HepG2 (cell line): Measurements from ENCODE around the gene PXDC1. TPM values are rescaled to one million over a fixed set of nuclear protein-coding genes. Genes with fewer than 3 reads are reported as not detected.
A peak's percentile ranks its signal among the peaks of the same experiment; 100 is the strongest.

ENCODE experiments used
- CEBPG ChIP-seq: IDR thresholded peaks from 2 replicates; pipeline ENCODE4 v1.6.1; 2016
- ESRRA ChIP-seq: sonication (generic); formaldehyde crosslinking; IDR thresholded peaks from 2 replicates; pipeline ENCODE4 v1.5.1; 2020; ENCODE audit warnings: mild to moderate bottlenecking, low read depth, missing genetic modification reagents
- ETV6 ChIP-seq: sonication (generic); formaldehyde crosslinking; conservative IDR thresholded peaks from 2 replicates; pipeline ENCODE4 v1.4.0; 2020; ENCODE audit warnings: missing genetic modification reagents
- KAT8 ChIP-seq: IDR thresholded peaks from 2 replicates; pipeline ENCODE4 v1.6.1; 2016; ENCODE audit warnings: missing genetic modification reagents, missing compliant biosample characterization
- PAF1 ChIP-seq: IDR thresholded peaks from 2 replicates; pipeline ENCODE4 v1.6.1; 2016; ENCODE audit warnings: missing genetic modification reagents, missing compliant biosample characterization
- PCBP1 ChIP-seq: fragments of 200-400 bp; formaldehyde crosslinking; IDR thresholded peaks from 2 replicates; pipeline ENCODE4 v1.6.1; 2017; ENCODE audit warnings: mild to moderate bottlenecking, low read depth, low read length, borderline replicate concordance
- SKI ChIP-seq: fragments of 450-650 bp; IDR thresholded peaks from one replicate; pipeline ENCODE4 v1.6.1; 2018; ENCODE audit warnings: mild to moderate bottlenecking; ENCODE audit not compliant: partially characterized antibody
- TP53 ChIP-seq: sonication (generic); formaldehyde crosslinking; conservative IDR thresholded peaks from 2 replicates; pipeline ENCODE4 v1.4.0; 2020; ENCODE audit warnings: missing genetic modification reagents
- ZFP36L1 ChIP-seq: sonication (generic); formaldehyde crosslinking; IDR thresholded peaks from 2 replicates; pipeline ENCODE4 v1.8.0; 2022; ENCODE audit warnings: mild to moderate bottlenecking, missing genetic modification reagents, moderate library complexity
- ZNF101 ChIP-seq: sonication (generic); formaldehyde crosslinking; IDR thresholded peaks from 2 replicates; pipeline ENCODE4 v1.4.0; 2020; ENCODE audit warnings: mild to moderate bottlenecking, low read depth, missing genetic modification reagents, borderline replicate concordance
- ZNF17 ChIP-seq: sonication (generic); formaldehyde crosslinking; IDR thresholded peaks from 2 replicates; pipeline ENCODE4 v1.5.0; 2020; ENCODE audit warnings: mild to moderate bottlenecking, missing genetic modification reagents
- ZNF20 ChIP-seq: sonication (generic); formaldehyde crosslinking; IDR thresholded peaks from 2 replicates; pipeline ENCODE4 v1.4.0; 2020; ENCODE audit warnings: mild to moderate bottlenecking, moderate library complexity, missing genetic modification reagents
- ZNF256 ChIP-seq: sonication (generic); formaldehyde crosslinking; conservative IDR thresholded peaks from 2 replicates; pipeline ENCODE4 v1.4.0; 2020; ENCODE audit warnings: missing genetic modification reagents
- ZNF564 ChIP-seq: sonication (generic); formaldehyde crosslinking; IDR thresholded peaks from 2 replicates; pipeline ENCODE4 v1.8.1; 2023; ENCODE audit warnings: mild to moderate bottlenecking, missing genetic modification reagents
- ZNF761 ChIP-seq: sonication (generic); formaldehyde crosslinking; conservative IDR thresholded peaks from 2 replicates; pipeline ENCODE4 v1.4.0; 2020; ENCODE audit warnings: mild to moderate bottlenecking, missing genetic modification reagents
- polyA plus RNA-seq, 8 experiments: library from polyadenylated mRNA; depleted of rRNA in 3 of 8; stranded (reverse) in 7 of 8; unstranded in 1 of 8; fragments of >200 nt; fragmentation: Illumina TruSeq in 4 of 8; extraction: Trizol in 4 of 8; gene quantifications; 2 replicates each; pipeline versions ENCODE4 v1.2.1 to v1.2.3, GENCODE V29; 2011 to 2016; ENCODE audit warnings: low read depth in 4 of 8, missing spikeins in 1 of 8, mixed read lengths in 1 of 8; ENCODE audit not compliant: insufficient read depth in 1 of 8
- total RNA-seq, 5 experiments: library from RNA; depleted of rRNA; stranded (reverse); fragments of >200 nt; fragmentation: Illumina TruSeq; extraction: Trizol; gene quantifications; 2 replicates each; pipeline ENCODE4 v1.2.3, GENCODE V29; 2016; ENCODE audit warnings: low read depth in 1 of 5
- TF ChIP-seq, protein P1 (sequence below): sonication (generic); formaldehyde crosslinking; IDR thresholded peaks from 2 replicates; pipeline ENCODE4 v1.4.0; 2020; ENCODE audit warnings: mild to moderate bottlenecking, missing genetic modification reagents
- TF ChIP-seq, protein P2 (sequence below): sonication (generic); formaldehyde crosslinking; IDR thresholded peaks from 2 replicates; pipeline ENCODE4 v1.4.0; 2020; ENCODE audit warnings: mild to moderate bottlenecking, missing genetic modification reagents
- TF ChIP-seq, protein P3 (sequence below): sonication (generic); formaldehyde crosslinking; IDR thresholded peaks from 2 replicates; pipeline ENCODE4 v1.4.0; 2020; ENCODE audit warnings: missing genetic modification reagents, borderline replicate concordance
- TF ChIP-seq, protein P4 (sequence below): sonication (generic); formaldehyde crosslinking; IDR thresholded peaks from 2 replicates; pipeline ENCODE4 v1.4.0; 2020; ENCODE audit warnings: missing genetic modification reagents

Gene PXDC1
- total and polyA plus RNA-seq, 2 of the 13 experiments (the other 11 are each of a cell fraction or from before 2014, with no cell fraction given): 32.4 to 34.7 TPM

DNA sequence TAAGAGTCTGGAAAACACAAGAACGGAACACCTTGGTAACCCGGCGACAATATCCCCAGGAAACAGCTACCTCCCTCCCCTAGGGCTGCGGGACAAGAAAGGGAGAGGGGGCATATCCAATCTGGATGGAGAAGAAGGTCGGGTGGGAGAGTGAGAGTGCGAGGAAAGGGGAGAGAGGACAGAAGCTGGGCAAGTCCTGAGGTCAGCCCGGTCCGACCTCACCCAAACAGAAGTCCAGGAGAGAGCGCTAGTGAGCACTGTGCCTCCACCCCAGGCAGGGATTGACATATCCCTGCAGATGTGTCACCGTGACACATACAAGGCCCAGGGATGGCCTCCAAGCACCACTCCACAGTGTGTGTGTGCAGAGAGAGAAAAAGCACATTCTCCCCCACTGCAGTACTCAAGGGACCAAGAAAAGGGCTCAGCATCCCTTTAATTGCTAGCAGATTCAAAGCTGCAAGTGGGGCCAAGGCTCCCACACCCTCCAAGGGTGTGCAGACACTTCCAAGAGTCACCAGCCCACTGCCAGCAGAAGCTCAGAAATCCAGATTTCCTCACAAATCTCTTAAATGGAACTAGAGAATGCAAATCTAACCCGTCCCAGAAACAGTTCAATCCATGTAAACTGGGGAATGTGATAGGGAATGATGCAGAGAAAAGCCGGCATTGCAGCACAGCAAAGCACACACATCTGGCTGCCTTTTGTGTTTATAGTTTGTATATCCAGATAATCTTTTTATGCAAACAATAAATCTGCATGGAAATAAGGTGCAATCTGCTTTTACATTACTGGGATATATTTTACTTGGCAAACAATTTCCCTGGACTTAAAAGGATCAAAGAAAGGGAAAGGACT is 3.1 kb downstream of the PXDC1 start (continued):
- TF ChIP-seq ESRRA (peak; percentile 61; the same call in 1 of the 2 replicates), KAT8 (no peak), PCBP1 (no peak), TP53 (CRISPR knock-in tag) (0 out of 2 replicates have a peak, but pooled peaks have one; percentile 15), ZNF761 (no peak), ZNF564 (CRISPR knock-in tag) (no peak), ZNF256 (CRISPR knock-in tag) (no peak), CEBPG (CRISPR knock-in tag) (peak; percentile 56; the same call in 1 of the 2 replicates), ETV6 (CRISPR knock-in tag) (no peak), ZNF101 (no peak), ZFP36L1 (CRISPR knock-in tag) (0 out of 2 replicates have a peak, but pooled peaks have one; percentile 17), SKI (no peak), ZNF20 (CRISPR knock-in tag) (no peak), PAF1 (CRISPR knock-in tag) (0 out of 2 replicates have a peak, but pooled peaks have one; percentile 3), ZNF17 (CRISPR knock-in tag) (no peak)
- TF ChIP-seq, protein P1, sequence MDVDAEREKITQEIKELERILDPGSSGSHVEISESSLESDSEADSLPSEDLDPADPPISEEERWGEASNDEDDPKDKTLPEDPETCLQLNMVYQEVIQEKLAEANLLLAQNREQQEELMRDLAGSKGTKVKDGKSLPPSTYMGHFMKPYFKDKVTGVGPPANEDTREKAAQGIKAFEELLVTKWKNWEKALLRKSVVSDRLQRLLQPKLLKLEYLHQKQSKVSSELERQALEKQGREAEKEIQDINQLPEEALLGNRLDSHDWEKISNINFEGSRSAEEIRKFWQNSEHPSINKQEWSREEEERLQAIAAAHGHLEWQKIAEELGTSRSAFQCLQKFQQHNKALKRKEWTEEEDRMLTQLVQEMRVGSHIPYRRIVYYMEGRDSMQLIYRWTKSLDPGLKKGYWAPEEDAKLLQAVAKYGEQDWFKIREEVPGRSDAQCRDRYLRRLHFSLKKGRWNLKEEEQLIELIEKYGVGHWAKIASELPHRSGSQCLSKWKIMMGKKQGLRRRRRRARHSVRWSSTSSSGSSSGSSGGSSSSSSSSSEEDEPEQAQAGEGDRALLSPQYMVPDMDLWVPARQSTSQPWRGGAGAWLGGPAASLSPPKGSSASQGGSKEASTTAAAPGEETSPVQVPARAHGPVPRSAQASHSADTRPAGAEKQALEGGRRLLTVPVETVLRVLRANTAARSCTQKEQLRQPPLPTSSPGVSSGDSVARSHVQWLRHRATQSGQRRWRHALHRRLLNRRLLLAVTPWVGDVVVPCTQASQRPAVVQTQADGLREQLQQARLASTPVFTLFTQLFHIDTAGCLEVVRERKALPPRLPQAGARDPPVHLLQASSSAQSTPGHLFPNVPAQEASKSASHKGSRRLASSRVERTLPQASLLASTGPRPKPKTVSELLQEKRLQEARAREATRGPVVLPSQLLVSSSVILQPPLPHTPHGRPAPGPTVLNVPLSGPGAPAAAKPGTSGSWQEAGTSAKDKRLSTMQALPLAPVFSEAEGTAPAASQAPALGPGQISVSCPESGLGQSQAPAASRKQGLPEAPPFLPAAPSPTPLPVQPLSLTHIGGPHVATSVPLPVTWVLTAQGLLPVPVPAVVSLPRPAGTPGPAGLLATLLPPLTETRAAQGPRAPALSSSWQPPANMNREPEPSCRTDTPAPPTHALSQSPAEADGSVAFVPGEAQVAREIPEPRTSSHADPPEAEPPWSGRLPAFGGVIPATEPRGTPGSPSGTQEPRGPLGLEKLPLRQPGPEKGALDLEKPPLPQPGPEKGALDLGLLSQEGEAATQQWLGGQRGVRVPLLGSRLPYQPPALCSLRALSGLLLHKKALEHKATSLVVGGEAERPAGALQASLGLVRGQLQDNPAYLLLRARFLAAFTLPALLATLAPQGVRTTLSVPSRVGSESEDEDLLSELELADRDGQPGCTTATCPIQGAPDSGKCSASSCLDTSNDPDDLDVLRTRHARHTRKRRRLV: no peak
- TF ChIP-seq, protein P2, sequence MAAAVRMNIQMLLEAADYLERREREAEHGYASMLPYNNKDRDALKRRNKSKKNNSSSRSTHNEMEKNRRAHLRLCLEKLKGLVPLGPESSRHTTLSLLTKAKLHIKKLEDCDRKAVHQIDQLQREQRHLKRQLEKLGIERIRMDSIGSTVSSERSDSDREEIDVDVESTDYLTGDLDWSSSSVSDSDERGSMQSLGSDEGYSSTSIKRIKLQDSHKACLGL (CRISPR knock-in tag): no peak
- TF ChIP-seq, protein P3, sequence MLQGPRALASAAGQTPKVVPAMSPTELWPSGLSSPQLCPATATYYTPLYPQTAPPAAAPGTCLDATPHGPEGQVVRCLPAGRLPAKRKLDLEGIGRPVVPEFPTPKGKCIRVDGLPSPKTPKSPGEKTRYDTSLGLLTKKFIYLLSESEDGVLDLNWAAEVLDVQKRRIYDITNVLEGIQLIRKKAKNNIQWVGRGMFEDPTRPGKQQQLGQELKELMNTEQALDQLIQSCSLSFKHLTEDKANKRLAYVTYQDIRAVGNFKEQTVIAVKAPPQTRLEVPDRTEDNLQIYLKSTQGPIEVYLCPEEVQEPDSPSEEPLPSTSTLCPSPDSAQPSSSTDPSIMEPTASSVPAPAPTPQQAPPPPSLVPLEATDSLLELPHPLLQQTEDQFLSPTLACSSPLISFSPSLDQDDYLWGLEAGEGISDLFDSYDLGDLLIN (CRISPR knock-in tag): no peak
- TF ChIP-seq, protein P4, sequence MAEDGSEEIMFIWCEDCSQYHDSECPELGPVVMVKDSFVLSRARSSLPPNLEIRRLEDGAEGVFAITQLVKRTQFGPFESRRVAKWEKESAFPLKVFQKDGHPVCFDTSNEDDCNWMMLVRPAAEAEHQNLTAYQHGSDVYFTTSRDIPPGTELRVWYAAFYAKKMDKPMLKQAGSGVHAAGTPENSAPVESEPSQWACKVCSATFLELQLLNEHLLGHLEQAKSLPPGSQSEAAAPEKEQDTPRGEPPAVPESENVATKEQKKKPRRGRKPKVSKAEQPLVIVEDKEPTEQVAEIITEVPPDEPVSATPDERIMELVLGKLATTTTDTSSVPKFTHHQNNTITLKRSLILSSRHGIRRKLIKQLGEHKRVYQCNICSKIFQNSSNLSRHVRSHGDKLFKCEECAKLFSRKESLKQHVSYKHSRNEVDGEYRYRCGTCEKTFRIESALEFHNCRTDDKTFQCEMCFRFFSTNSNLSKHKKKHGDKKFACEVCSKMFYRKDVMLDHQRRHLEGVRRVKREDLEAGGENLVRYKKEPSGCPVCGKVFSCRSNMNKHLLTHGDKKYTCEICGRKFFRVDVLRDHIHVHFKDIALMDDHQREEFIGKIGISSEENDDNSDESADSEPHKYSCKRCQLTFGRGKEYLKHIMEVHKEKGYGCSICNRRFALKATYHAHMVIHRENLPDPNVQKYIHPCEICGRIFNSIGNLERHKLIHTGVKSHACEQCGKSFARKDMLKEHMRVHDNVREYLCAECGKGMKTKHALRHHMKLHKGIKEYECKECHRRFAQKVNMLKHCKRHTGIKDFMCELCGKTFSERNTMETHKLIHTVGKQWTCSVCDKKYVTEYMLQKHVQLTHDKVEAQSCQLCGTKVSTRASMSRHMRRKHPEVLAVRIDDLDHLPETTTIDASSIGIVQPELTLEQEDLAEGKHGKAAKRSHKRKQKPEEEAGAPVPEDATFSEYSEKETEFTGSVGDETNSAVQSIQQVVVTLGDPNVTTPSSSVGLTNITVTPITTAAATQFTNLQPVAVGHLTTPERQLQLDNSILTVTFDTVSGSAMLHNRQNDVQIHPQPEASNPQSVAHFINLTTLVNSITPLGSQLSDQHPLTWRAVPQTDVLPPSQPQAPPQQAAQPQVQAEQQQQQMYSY (CRISPR knock-in tag): no peak
